UCSD-AML1 (cell line): ENCODE measurements around the gene CPHXL2.
A peak's percentile ranks its signal among the peaks of the same experiment; 100 is the strongest.

Source experiments
- DNase-seq: peaks from one replicate; lab custom pipeline; 2025; ENCODE audit not compliant: unreplicated experiment; lab: John Stamatoyannopoulos, UW

Gene CPHXL2

DNA sequence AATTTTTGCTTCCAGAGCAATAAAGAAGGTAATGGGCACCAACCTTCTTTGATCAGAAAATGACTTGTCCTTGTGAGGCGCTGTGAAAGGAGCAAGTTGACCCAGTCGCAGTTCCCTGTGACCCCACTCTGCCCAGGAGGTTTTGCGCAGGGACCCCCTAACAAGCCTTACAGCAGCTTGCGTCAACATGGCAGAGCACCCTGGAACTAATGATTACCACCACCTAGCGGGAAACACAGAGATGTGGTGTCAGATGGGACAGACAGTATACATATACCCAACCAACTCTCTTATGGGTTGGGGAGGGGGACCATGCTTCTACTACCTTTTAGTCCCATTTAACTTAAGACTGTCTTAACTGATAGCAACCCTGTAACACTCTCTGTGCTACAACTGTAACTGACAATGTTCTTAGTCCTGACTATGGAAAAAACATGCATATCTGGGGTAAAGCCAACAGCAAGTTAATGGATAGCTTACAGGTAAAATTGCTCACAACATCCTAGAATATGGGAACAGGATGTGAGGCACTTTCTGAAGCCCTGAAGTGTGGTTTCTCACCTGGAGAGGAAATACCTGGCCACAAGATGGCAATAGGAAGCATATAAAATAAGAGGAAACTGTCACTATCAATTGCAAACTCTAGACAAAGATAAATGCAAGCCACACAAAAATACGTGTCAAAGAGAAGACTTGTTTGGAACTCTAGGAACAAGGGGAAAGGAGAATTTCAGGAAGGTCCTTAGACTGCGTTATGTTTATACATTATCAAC, 32.4 kb downstream of the CPHXL2 start:
- DNase-seq = no peak

- no peak for DNase-seq
Observed at GRCh38 chr16:75640598-75640997, 36.2 kb downstream of the CPHXL2 start.

DNA sequence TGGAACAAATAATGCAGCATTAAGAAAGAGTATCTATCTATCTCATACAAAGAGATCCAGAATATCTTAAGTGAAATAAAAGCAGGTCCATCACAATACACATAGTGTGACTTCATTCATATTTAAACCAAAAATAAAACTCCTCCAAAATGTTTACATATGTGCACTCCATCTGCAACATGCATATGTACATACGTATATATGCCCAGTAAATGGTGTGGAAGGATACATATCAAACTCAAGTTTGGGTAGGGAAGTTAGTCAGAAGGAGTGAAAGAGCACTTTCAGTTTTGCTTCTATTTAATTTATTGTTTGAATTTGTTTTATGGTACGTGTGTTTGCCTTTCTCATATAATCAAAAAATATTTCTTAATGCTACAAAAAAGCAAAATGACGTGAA, 41.8 kb downstream of the CPHXL2 start:
- DNase-seq = no peak

- no peak for DNase-seq
Observed at GRCh38 chr16:75632857-75633256, 44.0 kb downstream of the CPHXL2 start.

DNA sequence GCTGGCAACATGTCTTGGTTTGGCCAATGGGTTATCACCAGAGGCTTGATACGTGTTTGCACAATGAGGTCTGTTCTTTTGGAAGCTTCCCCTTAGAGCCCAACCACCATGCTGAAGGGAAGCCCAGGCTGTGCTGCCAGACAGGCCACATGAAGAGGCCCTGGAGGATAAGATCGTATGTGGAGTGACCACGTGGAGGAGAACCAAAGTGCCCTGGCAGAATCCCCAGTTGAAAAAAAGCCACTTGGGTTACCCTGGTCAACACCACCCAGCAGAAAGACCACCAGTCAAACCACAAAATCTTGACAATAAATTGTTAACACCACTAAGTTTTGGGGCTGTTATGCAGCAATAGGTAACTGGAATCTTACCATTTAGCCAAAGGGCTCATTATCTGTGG, 46.8 kb downstream of the CPHXL2 start:
- no peak for DNase-seq

DNA sequence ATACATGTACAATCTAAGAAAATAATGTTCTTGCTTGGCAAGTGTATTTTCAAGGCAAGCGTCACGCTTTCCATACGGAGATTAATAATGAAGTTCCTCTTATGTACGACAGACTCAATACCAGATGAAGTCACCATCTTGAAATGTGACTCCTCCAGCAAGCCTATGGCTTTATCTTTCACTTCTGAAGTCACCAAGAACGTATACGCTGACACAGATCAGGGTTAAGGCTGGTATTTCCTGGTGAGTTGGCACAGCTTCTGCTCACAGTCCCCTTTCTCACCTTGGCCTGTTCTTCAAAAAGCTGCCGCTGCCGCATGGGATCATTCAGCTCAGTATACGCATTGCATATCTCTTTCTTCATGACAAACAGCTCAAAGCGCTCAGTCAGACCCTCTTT, 47.7 kb downstream of the CPHXL2 start:
- no peak for DNase-seq

- DNase-seq = no peak
Observed at GRCh38 chr16:75628351-75628750, 48.5 kb downstream of the CPHXL2 start.

DNA sequence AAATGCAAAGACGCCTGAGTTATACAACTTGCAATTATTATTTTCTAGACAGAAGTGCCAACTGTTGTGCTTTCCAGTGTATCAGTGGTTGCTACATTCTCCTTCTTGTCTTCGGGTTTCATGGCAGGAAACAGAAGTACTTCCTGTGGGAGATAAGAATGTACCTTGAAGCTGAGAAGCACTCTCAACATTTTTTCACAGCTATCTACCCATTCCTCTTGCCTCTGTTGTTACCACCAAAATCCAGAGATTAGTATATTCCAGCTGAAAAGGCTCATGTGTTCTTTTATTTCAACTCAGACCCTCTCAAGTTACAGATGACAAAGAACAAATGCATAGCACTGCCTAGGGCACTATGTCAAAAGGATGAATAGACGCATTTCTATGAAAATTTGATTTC, 49.0 kb downstream of the CPHXL2 start:
- no peak for DNase-seq

GRCh38 chr16:75626806-75627205, 50.0 kb downstream of the CPHXL2 start:
- DNase-seq = no peak

DNA sequence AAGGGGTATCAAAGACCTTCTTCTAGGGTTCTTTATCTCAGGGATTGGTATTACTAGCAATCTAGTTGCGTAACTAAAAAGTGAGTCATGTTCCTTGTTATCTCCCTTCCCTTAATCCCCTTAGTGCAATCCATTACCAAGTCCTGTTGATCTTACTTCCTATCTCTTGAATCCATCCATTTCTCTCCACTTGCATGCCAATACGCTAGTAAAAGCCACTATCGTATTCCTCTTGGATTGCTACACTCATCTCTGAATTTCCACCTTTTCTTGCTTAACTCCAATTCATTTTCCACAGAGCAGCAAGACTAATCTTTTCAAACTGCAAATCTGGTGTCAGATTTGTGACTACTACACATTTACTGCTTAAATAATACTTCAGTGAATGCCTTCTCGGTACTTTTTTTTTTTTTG, 51.9 kb downstream of the CPHXL2 start:
- DNase-seq = no peak

DNA sequence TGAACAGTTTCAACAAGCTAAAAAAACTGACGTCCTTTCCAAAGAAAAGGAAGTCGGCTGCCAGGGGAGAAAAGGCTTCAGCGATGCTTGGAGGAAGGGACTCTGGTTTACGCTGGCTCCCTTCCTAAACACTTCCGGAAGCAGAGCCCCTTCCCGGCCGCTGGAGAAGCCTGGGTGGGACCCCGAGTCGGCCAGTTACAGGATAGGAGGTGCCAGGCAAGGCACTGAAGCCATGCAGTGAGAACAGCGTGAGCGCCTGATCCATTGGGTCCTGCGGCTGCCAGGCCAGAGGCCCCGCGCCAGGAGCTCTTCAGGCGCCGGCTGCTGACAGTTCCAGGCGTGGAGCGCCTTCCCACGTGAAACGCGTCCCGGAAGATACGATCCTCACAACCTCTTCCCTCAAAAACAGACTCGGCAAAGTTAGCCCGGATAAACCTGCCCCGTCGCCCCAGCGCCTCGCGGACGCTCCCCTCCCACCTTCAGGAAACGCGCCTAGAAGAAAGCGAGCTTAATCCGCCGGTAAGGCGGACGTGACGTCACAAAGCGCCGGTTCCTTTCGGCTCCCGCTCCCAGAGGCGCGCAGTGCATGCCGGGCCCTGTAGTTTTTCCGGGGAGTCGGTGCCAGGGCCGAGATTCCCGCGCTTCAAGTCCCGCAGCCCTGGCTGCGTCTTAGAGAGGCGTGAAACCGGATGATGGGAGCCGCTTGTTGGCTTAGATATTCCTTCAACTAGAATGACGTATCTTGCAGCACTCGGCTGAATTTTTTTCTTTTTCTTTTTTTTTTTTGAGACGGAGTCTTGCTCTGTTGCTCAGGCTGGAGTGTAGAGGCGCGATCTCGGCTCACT, 53.8 kb downstream of the CPHXL2 start, which contains the start of gene ADAT1:
TSS of gene ADAT1 (minus strand) at position 521 of the 845 bp plus-strand sequence. CDS start 2,482 bp downstream, outside the sequence.
- peak; percentile 95 for DNase-seq

- no peak for DNase-seq
Observed at GRCh38 chr16:75621170-75621477, 55.7 kb downstream of the CPHXL2 start.

DNA sequence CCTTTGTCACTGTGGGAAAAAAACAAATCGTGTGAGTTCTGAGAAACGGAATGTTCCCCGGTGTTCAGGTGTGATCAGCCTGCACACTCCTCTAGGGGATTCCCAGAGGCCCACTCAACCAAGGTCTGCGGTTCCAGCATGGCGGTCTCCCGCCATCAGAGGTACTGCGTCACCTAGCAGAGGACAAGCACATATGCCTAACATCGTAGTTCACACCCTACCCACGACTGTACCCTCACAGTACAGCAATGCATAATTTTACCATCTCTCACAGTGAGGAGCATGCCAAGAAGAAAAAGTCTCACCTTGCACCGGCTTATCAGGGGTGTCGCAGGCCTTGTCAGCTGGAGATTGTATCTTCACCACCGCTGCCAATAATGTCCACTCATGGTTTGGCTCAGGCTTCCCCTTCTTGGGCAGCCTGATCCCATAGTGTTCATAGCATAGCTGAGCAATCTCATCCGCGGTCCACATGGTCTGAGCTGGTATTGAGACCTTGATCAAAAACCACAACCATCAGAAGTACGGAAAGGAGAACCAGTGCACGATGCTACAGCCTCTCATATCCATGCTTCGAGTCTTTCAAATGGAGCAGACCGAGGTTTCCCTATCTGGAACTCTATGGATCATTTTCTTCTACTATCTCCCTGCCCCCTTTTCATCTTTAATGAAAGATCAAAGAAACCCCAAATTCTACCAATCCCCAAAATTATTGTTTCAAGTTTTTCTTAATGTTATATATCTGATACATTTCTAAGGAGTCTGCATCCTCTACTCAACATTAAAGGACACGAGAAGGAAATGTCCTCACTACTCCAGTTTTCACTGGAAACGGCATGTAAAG, 56.3 kb downstream of the CPHXL2 start:
- no peak for DNase-seq

GRCh38 chr16:75618780-75619179, 58.0 kb downstream of the CPHXL2 start:
- DNase-seq = no peak

DNA sequence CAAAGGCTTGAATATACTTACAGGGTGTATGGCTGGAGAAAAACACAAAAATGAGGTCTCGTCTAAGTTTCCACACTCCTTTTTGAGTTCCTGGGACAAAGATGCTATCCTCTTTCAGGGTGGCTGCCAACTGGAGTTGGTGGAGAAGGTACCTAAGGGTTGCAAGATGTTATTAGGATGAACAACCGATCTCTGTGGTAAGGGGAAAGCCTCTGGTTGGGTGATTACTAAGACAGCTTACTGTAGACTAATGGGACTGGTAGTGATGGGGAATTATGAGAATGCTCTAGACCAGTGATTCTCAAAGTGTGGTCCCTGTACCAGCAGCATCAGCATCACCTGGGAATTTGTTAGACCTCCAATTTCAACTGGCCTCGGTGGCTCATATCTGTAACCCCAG, 59.7 kb downstream of the CPHXL2 start:
- no peak for DNase-seq

DNA sequence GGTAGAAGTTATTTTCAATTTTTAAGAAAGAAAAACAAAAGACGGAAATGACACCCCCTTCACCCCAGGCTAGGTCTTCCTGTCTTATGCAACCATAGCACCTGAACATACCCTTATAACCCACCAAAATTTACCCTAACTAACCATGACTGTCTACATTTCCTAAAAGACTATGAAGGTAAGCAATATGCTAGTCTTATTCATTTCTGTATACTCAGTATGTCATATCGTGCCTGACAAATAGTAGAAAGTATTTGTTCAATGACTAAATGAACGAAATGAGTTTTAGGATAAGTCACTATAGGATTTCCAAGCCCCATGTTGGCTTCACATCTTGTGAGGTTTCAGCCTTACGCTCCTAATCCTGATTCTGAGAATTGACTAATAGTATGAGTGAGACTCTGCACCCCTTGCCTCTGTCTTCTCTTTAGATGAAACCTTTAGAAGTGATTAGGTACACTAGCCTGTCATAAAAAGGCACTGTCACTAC, 60.2 kb downstream of the CPHXL2 start:
- DNase-seq = no peak

GRCh38 chr16:75615619-75616018, 61.2 kb downstream of the CPHXL2 start:
- DNase-seq = no peak

- no peak for DNase-seq
Observed at GRCh38 chr16:75614066-75614897, 62.5 kb downstream of the CPHXL2 start.
